Left lung (tissue), 10 donors: Measurements from ENCODE around the gene CACNA2D3. TPM values are rescaled to one million over a fixed set of nuclear protein-coding genes. Genes with fewer than 3 reads are reported as not detected.

ENCODE experiments used
- ATAC-seq: fragments of 200-7000 bp; cut with Tn5 transposase; one replicate; pipeline ENCODE4 v1.9.1; 2020; ENCODE audit warnings: moderate library complexity
- DNase-seq, 4 donors: peaks; one replicate each; pipeline ENCODE4 v3.0.0-alpha.2; 2013 to 2020
- H3K27ac ChIP-seq, 2 donors: fragments of 200-600 bp; sonication (generic) in 1 of 2; one replicate each; pipeline versions ENCODE4 v1.5.0 to v1.8.0; 2020 to 2021
- H3K27me3 ChIP-seq, 2 donors: fragments of 200-600 bp; sonication (generic) in 1 of 2; one replicate each; pipeline versions ENCODE4 v1.5.0 to v1.8.0; 2020 to 2021
- H3K36me3 ChIP-seq, 2 donors: fragments of 200-600 bp; sonication (generic) in 1 of 2; one replicate each; pipeline versions ENCODE4 v1.5.0 to v1.8.0; 2020 to 2021
- H3K4me1 ChIP-seq, 2 donors: fragments of 200-600 bp; one replicate each; pipeline ENCODE4 v1.8.0; 2021
- H3K4me3 ChIP-seq, 2 donors: fragments of 200-600 bp; sonication (generic) in 1 of 2; one replicate each; pipeline versions ENCODE4 v1.5.0 to v1.8.0; 2020 to 2021; ENCODE audit warnings: mild to moderate bottlenecking in 1 of 2
- H3K9me3 ChIP-seq, 2 donors: fragments of 200-600 bp; sonication (generic) in 1 of 2; one replicate each; pipeline versions ENCODE4 v1.5.0 to v1.8.0; 2020 to 2021
- intact Hi-C, 2 donors: fragments of 100-400 bp; cut with DNase I; formaldehyde crosslinking; loops; one replicate each; pipeline versions ENCODE4 v1.11.2 to v1.14.2; 2022
- polyA plus RNA-seq, 6 donors: library from polyadenylated mRNA; unstranded; fragments of 120-200 nt; gene quantifications; one replicate each; pipeline ENCODE4 v1.2.1, GENCODE V29; 2013; ENCODE audit not compliant: insufficient read length in 6 of 6
- total RNA-seq, 2 donors: library from RNA; stranded (reverse); fragmentation: NEBNext Ultra II Directional; extraction: Animal tissue kit (Norgen Biotek cat#: 25700); gene quantifications; one replicate each; pipeline ENCODE4 v1.2.1, GENCODE V29; 2021
- TF ChIP-seq, protein P1 (sequence below), 2 donors: fragments of 200-600 bp; sonication (generic) in 1 of 2; IDR thresholded peaks; one replicate each; pipeline versions ENCODE4 v1.5.0 to v1.8.0; 2021; ENCODE audit warnings: antibody characterized with exemption in 2 of 2
- donor health status: DM: no; HTN: yes; CAD: no.
- donor health status: DM: no; HTN: no; CAD: no.

Gene CACNA2D3
- total and polyA plus RNA-seq, 8 donors = 1.1 to 2.7 (median 1.5) TPM

DNA sequence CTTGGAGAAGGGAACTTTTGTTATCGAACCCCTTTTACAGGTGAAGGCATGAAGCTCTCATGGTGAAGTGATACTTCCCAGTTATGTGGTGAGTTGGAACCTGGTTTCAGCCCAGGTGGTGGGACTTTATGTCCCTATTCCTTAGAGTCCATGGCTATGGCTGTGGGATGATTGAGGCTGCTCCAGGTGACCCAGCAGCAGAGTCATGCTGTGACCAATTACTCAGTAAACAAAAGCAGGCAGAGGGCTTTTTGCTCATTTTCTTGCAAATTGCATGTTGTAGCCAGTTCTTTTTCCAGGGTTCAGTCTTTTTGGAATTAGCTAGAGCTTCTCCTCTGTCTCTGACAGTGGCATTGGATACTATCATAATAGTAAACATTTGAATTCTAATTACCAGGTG, 70.7 kb downstream of the CACNA2D3 start:
- no peaks in the 10 kb centered on the region for H3K4me1 ChIP-seq
- H3K9me3 ChIP-seq = no peaks in the 10 kb centered on the region
- DNase-seq (no peak), ATAC-seq (no peak)
- H3K27ac ChIP-seq = no peak overlapping the region
- no peaks in the 10 kb centered on the region for H3K27me3 ChIP-seq
- no peak overlapping the region for H3K4me3 ChIP-seq
- TF ChIP-seq, protein P1, sequence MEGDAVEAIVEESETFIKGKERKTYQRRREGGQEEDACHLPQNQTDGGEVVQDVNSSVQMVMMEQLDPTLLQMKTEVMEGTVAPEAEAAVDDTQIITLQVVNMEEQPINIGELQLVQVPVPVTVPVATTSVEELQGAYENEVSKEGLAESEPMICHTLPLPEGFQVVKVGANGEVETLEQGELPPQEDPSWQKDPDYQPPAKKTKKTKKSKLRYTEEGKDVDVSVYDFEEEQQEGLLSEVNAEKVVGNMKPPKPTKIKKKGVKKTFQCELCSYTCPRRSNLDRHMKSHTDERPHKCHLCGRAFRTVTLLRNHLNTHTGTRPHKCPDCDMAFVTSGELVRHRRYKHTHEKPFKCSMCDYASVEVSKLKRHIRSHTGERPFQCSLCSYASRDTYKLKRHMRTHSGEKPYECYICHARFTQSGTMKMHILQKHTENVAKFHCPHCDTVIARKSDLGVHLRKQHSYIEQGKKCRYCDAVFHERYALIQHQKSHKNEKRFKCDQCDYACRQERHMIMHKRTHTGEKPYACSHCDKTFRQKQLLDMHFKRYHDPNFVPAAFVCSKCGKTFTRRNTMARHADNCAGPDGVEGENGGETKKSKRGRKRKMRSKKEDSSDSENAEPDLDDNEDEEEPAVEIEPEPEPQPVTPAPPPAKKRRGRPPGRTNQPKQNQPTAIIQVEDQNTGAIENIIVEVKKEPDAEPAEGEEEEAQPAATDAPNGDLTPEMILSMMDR (IDR thresholded peaks at IDR 0.05) = no peak
- no peaks in the 10 kb centered on the region for H3K36me3 ChIP-seq
- intact Hi-C loops = no loop called here

DNA sequence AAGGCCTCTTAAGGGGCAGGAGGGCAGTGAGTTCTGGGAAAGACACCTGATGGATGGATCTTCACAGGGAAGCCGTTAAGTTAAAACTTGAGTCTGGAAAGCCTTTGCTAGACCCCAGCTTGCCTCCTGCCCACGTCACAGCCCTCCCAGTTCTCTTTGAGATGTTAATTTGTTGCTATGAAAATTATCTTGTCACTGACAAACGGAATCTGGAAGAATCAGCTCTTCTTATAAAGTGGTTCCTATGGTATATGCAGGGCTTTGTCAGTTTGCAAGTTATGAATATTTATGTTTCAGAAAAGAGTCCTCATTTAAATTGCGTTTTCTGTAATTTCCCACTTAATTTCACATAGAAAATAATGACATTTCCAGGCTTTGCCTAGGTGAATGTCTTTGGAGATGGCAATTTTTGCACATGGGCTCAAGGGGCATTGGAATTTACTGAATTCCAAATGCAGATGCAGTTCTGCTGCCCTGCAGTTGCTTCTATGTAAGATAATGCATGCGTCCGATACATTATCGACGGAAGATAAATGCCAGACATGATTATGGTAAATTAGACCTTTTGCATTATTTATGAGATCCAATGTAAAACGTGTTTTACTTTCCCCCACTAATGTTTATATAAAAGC, 74.1 kb downstream of the CACNA2D3 start:
- H3K4me3 ChIP-seq = no peak overlapping the region
- no peaks in the 10 kb centered on the region for H3K27me3 ChIP-seq
- DNase-seq = no peak
- H3K4me1 ChIP-seq = no peaks in the 10 kb centered on the region
- H3K9me3 ChIP-seq = no peaks in the 10 kb centered on the region
- no peak for ATAC-seq
- TF ChIP-seq, protein P1 (IDR thresholded peaks at IDR 0.05) = no peak
- intact Hi-C loops = no loop called here
- no peak overlapping the region for H3K27ac ChIP-seq
- H3K36me3 ChIP-seq = no peaks in the 10 kb centered on the region

DNA sequence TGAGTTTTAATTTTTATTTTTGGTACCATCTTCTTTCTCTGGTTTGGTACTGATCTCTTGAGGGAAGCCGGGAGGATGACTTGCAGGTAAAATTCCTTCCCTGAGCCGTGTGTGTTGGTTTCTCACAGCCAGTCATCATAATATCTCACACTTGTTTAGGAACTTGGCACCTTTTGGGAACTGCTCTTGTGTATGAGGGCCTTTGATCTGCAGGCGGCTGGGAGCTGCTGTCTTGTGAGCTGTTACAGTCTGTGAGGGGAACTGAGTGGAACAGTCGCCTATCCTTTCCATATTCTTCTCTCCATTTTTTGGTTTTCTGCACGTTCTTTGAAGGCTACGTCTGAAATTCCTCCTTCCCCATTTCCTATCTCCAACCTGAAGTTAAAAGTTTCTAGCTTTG, 75.2 kb downstream of the CACNA2D3 start:
- TF ChIP-seq, protein P1 (IDR thresholded peaks at IDR 0.05) = no peak
- ATAC-seq = no peak
- DNase-seq = no peak
- no peaks in the 10 kb centered on the region for H3K4me1 ChIP-seq
- no peaks in the 10 kb centered on the region for H3K27me3 ChIP-seq
- no peaks in the 10 kb centered on the region for H3K9me3 ChIP-seq
- H3K27ac ChIP-seq = no peak overlapping the region
- H3K36me3 ChIP-seq = no peaks in the 10 kb centered on the region
- no peak overlapping the region for H3K4me3 ChIP-seq
- intact Hi-C loops = no loop called here

DNA sequence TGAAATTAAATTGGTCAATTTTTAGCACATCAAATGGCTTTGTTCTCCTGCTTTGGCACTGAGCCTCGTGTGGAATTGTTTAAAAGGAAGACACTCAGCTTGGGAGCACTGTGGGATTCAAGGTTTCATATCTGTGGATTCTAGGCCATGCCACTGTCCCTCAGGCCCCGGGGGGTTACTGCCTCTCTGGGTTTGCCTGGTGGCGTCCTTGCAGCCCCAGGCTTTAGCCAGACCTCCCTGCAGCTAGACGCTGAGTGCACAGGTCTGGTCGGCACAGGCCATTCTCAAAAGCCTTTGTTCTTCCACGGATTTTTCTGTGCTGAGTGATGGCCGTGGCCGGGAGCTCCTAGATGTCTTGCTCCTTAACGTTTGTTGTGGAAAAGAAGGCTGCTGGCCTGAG, 76.2 kb downstream of the CACNA2D3 start:
- Histone ChIP-seq H3K9me3 (no peaks in the 10 kb centered on the region), H3K4me3 (no peak overlapping the region), H3K36me3 (no peaks in the 10 kb centered on the region), H3K4me1 (no peaks in the 10 kb centered on the region), H3K27me3 (no peaks in the 10 kb centered on the region), H3K27ac (no peak overlapping the region)
- intact Hi-C loops = no loop called here
- TF ChIP-seq, protein P1 (IDR thresholded peaks at IDR 0.05) = no peak
- ATAC-seq (no peak), DNase-seq (no peak)

DNA sequence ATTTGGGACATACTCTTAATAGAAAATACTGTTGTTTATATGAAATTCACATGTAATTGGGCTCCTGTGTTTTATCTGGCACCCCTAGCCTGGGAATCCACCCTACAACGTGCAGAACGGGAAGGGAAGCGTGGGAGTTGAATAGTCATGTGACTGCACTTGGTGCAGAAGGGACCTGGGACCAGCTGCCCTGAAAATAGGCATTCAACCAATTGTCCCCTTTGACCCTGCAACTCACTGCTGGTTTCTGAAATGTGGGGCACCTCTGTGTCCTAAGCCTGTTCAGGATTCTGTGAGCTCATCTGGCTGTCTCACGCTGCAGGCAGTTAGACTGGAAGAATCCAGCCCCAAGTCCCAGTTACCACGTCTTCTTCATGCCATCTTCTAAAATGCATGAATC, 79.7 kb downstream of the CACNA2D3 start:
- Histone ChIP-seq H3K36me3 (no peaks in the 10 kb centered on the region), H3K4me3 (no peak overlapping the region), H3K9me3 (no peaks in the 10 kb centered on the region), H3K27ac (no peak overlapping the region), H3K4me1 (no peaks in the 10 kb centered on the region), H3K27me3 (no peaks in the 10 kb centered on the region)
- ATAC-seq (no peak), DNase-seq (no peak)
- intact Hi-C loops = no loop called here
- TF ChIP-seq, protein P1 (IDR thresholded peaks at IDR 0.05) = no peak
